Nephron (organoid): ENCODE measurements around the gene IKZF1.

Experiments
- H3K27ac Mint-ChIP-seq, 3 experiments: 2 replicates each; pipeline ENCODE4 v1.8.0; 2020; ENCODE audit warnings: mixed read lengths in 3 of 3, mild to moderate bottlenecking in 2 of 3, moderate library complexity in 1 of 3
- H3K27me3 Mint-ChIP-seq: 2 replicates; pipeline ENCODE4 v1.8.0; 2021; ENCODE audit warnings: low read depth, mild to moderate bottlenecking, moderate library complexity, mixed read lengths
- H3K36me3 Mint-ChIP-seq: 2 replicates; pipeline ENCODE4 v1.8.0; 2020; ENCODE audit warnings: low read depth, mixed read lengths
- H3K4me1 Mint-ChIP-seq: 2 replicates; pipeline ENCODE4 v1.8.0; 2020; ENCODE audit warnings: mixed read lengths
- H3K4me3 Mint-ChIP-seq, 3 experiments: 2 replicates each; pipeline ENCODE4 v1.8.0; 2020; ENCODE audit warnings: mild to moderate bottlenecking in 3 of 3, mixed read lengths in 3 of 3, moderate library complexity in 2 of 3
- H3K9me3 Mint-ChIP-seq: 2 replicates; pipeline ENCODE4 v1.8.0; 2020; ENCODE audit warnings: mixed read lengths
- CTCF ChIP-seq, 3 experiments: fragments of 200-600 bp; sonication (generic); IDR thresholded peaks; one replicate each; pipeline ENCODE4 v1.5.0; 2021; ENCODE audit warnings: antibody characterized with exemption in 3 of 3; ENCODE audit not compliant: unreplicated experiment in 3 of 3

The IKZF1 gene

GRCh38 chr7:50431316-50431715 lies 126.8 kb downstream of the IKZF1 start:
- Mint-ChIP-seq H3K9me3 (no peaks in the 10 kb centered on the region), H3K36me3 (no peaks in the 10 kb centered on the region), H3K27me3 (no peaks in the 10 kb centered on the region), H3K4me1 (no peaks in the 10 kb centered on the region), H3K27ac (no peak overlapping the region), H3K4me3 (no peak overlapping the region)
- TF ChIP-seq CTCF (IDR thresholded peaks at IDR 0.05; ENCODE audit: unreplicated experiment in 3 of 3) = no peak

DNA sequence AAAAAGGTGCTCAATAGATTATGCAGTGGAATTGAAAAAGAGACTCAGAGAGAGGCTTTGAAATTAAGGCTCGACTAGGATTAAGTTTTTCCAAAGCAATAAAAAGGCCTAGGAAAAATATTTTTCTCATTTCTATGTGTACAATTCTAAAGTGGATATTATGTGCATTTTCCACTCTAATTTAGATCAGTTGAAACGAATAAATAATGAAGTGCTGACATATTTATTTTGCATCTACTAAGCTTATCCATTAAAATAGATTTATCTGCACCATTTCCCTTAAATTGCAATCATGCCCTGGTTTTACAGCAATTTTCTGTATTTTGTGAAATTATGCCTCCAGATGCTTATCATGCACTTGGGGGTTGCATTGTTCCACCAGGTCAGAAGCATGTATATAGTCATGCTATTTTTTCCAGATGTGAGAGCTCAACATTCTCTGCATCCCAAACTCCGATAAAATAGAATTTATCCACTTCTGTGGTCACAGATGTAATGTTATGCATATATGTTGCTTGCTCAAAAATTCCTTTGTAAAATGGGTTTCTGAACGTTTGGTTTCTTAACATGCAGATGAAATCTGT lies 127.3 kb downstream of the IKZF1 start:
- TF ChIP-seq CTCF (IDR thresholded peaks at IDR 0.05; ENCODE audit: unreplicated experiment in 3 of 3) = no peak
- peaks cover 2% of the 10 kb centered on the region for H3K36me3 Mint-ChIP-seq
- no peaks in the 10 kb centered on the region for H3K9me3 Mint-ChIP-seq

DNA sequence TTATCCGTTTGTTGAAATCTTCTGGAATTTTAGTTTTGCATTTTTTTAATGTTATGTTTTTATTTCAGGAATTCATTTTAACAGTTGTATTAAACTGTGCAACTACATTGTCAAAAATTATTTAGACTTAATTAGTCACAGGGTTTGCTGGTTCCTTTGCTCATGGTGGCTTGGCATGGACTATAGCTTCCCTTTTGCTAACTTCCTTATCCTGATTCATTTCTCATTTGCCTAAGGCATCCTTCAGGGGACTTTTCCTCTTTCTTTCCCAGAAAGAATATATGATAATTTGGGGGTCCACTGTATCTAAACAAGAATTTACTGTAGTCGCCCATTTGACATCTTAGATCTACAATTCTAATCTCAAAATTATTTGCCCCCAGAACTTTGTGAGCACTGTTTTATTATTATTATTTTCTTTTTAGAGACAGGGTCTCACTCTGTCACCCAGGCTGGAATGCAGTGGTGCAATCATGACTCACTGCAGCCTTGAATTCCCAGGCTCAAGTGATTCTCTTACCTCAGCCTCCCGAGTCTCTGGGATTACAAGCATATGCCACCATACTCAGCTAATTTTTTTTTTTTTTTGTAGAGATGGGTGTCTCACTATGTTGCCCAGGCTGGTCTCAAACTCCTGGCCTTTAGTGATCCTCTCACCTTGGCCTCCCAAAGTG lies 131.8 kb downstream of the IKZF1 start:
- Mint-ChIP-seq H3K9me3 (no peaks in the 10 kb centered on the region), H3K36me3 (peaks cover 16% of the 10 kb centered on the region), H3K27ac (no peak overlapping the region), H3K4me1 (no peaks in the 10 kb centered on the region), H3K4me3 (no peak overlapping the region), H3K27me3 (no peaks in the 10 kb centered on the region)
- TF ChIP-seq CTCF (IDR thresholded peaks at IDR 0.05; ENCODE audit: unreplicated experiment in 3 of 3) = no peak

More for the DNA sequence above, 127.3 kb downstream of the IKZF1 start:
- H3K4me1 Mint-ChIP-seq = no peaks in the 10 kb centered on the region
- H3K4me3 Mint-ChIP-seq = no peak overlapping the region
- H3K27ac Mint-ChIP-seq = no peak overlapping the region
- no peaks in the 10 kb centered on the region for H3K27me3 Mint-ChIP-seq

GRCh38 chr7:50446542-50446960 lies 142.0 kb downstream of the IKZF1 start:
- no peak for TF ChIP-seq CTCF (IDR thresholded peaks at IDR 0.05; ENCODE audit: unreplicated experiment in 3 of 3)
- Mint-ChIP-seq H3K27ac (no peak overlapping the region), H3K9me3 (no peaks in the 10 kb centered on the region), H3K4me3 (peak overlapping the region in 1 of 3 experiments; percentile 33), H3K4me1 (peaks cover 20% of the 10 kb centered on the region), H3K27me3 (peaks cover 4% of the 10 kb centered on the region), H3K36me3 (peaks cover 25% of the 10 kb centered on the region)

- Mint-ChIP-seq H3K9me3 (no peaks in the 10 kb centered on the region), H3K27ac (no peak overlapping the region), H3K4me1 (peaks cover 20% of the 10 kb centered on the region), H3K4me3 (peak overlapping the region; percentile 28 to 91 (median 88)), H3K36me3 (peaks cover 24% of the 10 kb centered on the region), H3K27me3 (peaks cover 11% of the 10 kb centered on the region)
- no peak for TF ChIP-seq CTCF (IDR thresholded peaks at IDR 0.05; ENCODE audit: unreplicated experiment in 3 of 3)
These were observed 144.3 kb downstream of the IKZF1 start for GRCh38 chr7:50448823-50449222.

GRCh38 chr7:50449501-50449880 lies 145.0 kb downstream of the IKZF1 start:
- Mint-ChIP-seq H3K27me3 (peaks cover 11% of the 10 kb centered on the region), H3K27ac (no peak overlapping the region)
- TF ChIP-seq CTCF (IDR thresholded peaks at IDR 0.05; ENCODE audit: unreplicated experiment in 3 of 3) = no peak

More at GRCh38 chr7:50449501-50449880, 145.0 kb downstream of the IKZF1 start:
- peaks cover 17% of the 10 kb centered on the region for H3K36me3 Mint-ChIP-seq
- H3K4me1 Mint-ChIP-seq = peaks cover 20% of the 10 kb centered on the region
- H3K9me3 Mint-ChIP-seq = no peaks in the 10 kb centered on the region
- peak overlapping the region; percentile 88 to 91 (median 88) for H3K4me3 Mint-ChIP-seq
